GM12873 (cell line): Measurements from ENCODE around the gene PEX11B.

Source experiments
- TF ChIP-seq, protein P1 (sequence below): IDR thresholded peaks from 2 replicates; pipeline ENCODE4 v1.5.1; 2012; ENCODE audit warnings: low read depth, mild to moderate bottlenecking, moderate library complexity, low read length, control low read depth; ENCODE audit not compliant: insufficient read depth; ENCODE audit errors: missing control alignments

PEX11B gene

DNA sequence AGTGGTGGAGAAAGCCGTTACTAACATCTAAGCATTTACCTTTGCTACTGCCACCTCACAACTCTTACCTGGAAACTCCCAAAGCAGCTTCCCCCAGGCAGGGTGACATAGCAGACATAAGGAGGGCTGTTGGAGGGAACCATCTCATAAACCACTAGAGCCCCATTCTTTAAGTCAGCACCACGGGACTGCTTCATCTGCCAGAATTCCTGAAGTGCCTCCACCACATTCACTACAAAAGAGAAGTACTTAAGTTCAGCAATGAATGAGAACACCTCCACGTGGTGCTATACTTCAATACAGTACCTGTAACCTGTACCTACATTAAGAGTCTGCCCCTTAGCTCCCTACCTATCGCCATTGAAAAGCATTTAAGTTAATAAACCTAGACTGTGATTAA is 29.0 kb upstream of the PEX11B start:
- TF ChIP-seq, protein P1, sequence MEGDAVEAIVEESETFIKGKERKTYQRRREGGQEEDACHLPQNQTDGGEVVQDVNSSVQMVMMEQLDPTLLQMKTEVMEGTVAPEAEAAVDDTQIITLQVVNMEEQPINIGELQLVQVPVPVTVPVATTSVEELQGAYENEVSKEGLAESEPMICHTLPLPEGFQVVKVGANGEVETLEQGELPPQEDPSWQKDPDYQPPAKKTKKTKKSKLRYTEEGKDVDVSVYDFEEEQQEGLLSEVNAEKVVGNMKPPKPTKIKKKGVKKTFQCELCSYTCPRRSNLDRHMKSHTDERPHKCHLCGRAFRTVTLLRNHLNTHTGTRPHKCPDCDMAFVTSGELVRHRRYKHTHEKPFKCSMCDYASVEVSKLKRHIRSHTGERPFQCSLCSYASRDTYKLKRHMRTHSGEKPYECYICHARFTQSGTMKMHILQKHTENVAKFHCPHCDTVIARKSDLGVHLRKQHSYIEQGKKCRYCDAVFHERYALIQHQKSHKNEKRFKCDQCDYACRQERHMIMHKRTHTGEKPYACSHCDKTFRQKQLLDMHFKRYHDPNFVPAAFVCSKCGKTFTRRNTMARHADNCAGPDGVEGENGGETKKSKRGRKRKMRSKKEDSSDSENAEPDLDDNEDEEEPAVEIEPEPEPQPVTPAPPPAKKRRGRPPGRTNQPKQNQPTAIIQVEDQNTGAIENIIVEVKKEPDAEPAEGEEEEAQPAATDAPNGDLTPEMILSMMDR: no peak

DNA sequence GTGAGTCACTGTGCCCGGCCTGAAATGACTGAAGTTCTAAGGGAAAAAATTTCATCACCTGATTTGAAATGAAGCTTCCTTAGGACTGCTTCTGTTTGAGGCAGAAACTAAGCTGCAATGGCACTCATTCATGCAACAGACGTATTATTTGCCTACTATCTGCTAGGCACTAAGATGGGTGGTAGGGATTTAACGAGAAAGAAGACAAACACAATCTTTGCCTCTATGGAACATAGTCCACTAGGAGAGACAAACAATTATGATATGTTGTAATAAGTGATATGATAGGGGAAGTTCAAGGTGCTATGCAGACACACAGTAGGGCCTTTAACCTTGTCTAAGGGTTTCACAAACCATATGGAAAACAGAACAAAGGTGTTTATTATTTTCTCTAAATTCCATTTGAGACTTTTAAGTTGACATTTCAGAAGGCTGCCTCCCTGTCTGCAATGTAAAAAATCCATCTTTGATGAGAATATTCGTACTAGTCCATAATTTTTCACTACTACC is 28.0 kb upstream of the PEX11B start:
- TF ChIP-seq, protein P1: no peak

DNA sequence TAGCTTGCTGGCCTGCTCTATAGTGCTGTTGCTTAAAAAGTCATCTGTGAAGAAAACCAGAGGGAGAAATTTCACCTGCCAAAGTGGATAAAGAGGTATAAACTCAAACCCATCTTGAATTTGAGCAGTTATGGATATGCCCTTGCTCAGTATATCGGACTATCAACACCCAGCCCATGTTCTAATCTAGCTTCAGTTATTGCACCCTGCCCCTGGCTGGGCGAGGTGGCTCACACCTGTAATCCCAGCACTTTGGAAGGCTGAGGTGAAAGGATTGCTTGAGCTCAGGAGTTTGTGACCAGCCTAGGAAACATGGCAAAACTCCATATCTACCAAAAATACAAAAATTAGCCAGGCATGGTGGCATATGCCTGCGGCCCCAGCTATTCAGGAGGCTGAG is 26.0 kb upstream of the PEX11B start:
- TF ChIP-seq, protein P1: no peak

DNA sequence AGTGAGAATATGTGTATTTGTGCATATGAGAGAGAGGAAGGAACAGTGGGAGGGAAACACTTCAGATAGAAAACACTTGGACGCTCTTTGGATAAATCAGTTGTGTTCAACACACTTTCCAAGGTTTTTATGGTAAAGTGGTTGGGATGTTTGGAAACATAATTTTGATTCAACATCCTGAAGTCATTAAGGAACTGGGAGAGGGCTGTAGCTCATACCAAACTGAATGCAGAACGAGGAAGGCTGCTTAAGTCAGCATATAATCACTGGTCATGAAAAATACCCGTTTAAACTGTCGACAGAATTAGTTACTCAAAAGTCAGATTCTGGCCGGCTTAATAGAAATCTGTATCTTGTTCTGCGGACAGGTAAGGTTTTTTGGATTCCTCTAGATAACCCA is 24.4 kb upstream of the PEX11B start:
- TF ChIP-seq, protein P1: no peak

DNA sequence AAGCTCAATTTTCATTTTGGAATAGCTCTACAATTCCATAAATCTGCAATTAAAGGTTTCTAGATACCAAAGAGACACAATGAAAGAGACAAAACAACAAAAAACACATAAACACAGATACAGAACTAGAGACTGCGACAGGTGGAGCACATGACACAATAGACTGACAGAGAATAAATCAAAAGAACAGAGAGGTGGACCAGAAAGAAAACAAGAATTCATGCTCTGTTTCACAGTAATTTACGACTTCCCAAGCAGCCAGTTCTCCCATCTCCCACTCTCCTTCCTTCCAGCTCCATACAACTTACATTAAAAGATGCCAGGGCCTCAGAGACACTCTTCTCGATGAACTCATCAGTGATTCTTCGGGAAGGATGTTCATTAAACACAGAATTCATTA is 23.9 kb upstream of the PEX11B start:
- TF ChIP-seq, protein P1: no peak

DNA sequence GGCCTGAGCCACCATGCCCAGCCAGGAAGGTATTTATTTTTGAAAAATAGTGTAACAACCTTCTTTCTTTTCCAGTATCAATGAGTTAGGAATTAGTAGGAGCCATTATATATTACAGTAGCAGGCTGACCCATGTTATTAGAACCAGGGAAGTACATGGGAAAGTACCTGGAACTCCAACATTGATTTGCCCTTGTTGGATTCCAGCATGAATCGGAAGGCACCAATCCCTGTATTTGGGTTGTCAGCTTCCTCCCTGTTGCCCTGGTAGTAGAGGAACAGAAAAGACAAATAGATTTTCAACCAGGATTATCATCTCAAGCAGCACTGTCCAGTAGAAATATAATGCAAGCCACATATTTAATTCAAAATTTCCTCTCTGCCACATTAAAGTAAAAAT is 18.9 kb upstream of the PEX11B start:
- TF ChIP-seq, protein P1: no peak

DNA sequence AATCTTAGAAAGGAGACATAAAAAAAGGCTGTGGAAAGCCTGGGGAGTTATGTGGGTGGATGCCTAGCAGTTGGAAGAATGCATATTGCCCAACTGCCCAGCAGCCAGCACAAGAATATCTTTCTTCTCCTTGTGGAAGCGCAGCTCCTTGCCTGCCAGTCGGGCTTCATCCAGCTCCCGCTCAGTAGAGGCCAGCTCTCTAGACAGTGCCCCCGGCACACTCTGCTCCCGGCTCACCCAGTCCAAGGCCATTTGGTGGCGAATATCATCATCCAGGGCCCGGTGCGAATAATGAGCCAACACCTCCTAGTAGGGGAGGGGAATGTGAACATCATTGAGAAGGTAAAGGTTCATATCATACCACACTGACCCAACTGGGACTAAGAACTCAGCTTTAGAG is 17.7 kb upstream of the PEX11B start:
- TF ChIP-seq, protein P1: no peak
